PFSK-1 (cell line): ENCODE measurements around the gene ZNF664.

ENCODE experiments used
- POLR2AphosphoS5 ChIP-seq: IDR thresholded peaks from 2 replicates; pipeline ENCODE4 v1.6.1; 2012; ENCODE audit warnings: low read depth, mild to moderate bottlenecking, control low read depth, low read length, moderate library complexity
- TAF1 ChIP-seq: IDR thresholded peaks from 2 replicates; pipeline ENCODE4 v1.6.1; 2012; ENCODE audit warnings: low read length, control low read depth, borderline replicate concordance; ENCODE audit not compliant: insufficient read depth
- TF ChIP-seq, protein P1 (sequence below), 2 experiments: IDR thresholded peaks; 2 replicates each; pipeline versions ENCODE4 v1.6.1 to v1.8.0; 2011 to 2012; ENCODE audit warnings: low read depth in 2 of 2, low read length in 2 of 2, control low read depth in 1 of 2, inconsistent platforms in 1 of 2, mild to moderate bottlenecking in 1 of 2, moderate library complexity in 1 of 2; ENCODE audit not compliant: insufficient read depth in 1 of 2

DNA sequence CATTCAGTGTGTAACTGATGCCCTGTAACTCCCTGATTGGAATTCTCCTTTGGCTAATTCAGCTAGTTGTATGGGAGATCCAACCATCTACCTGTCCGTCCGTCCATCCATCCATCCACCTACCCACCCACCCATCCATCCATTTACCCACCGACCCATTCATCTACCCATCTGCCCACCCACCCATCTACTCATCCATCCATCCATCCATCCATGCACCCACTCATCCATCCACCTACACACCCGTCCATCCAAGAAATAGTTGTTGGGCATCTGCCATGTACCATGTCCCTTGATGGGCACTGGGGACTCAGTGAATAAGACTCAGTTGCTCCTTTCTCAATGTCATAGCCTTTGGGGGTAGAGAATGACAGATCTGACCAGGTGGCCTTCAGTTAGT is 48.5 kb upstream of the ZNF664 start:
- no peak for TF ChIP-seq TAF1
- TF ChIP-seq POLR2AphosphoS5: no peak
- TF ChIP-seq, protein P1, sequence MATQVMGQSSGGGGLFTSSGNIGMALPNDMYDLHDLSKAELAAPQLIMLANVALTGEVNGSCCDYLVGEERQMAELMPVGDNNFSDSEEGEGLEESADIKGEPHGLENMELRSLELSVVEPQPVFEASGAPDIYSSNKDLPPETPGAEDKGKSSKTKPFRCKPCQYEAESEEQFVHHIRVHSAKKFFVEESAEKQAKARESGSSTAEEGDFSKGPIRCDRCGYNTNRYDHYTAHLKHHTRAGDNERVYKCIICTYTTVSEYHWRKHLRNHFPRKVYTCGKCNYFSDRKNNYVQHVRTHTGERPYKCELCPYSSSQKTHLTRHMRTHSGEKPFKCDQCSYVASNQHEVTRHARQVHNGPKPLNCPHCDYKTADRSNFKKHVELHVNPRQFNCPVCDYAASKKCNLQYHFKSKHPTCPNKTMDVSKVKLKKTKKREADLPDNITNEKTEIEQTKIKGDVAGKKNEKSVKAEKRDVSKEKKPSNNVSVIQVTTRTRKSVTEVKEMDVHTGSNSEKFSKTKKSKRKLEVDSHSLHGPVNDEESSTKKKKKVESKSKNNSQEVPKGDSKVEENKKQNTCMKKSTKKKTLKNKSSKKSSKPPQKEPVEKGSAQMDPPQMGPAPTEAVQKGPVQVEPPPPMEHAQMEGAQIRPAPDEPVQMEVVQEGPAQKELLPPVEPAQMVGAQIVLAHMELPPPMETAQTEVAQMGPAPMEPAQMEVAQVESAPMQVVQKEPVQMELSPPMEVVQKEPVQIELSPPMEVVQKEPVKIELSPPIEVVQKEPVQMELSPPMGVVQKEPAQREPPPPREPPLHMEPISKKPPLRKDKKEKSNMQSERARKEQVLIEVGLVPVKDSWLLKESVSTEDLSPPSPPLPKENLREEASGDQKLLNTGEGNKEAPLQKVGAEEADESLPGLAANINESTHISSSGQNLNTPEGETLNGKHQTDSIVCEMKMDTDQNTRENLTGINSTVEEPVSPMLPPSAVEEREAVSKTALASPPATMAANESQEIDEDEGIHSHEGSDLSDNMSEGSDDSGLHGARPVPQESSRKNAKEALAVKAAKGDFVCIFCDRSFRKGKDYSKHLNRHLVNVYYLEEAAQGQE (IDR thresholded peaks at IDR 0.05; ENCODE audit: insufficient read depth in 1 of 2, low read depth in 2 of 2, low read length in 2 of 2): no peak
